ENCODE results near the gene PEX11B.
A peak's percentile ranks its signal among the peaks of the same experiment; 100 is the strongest.

The PEX11B gene

DNA sequence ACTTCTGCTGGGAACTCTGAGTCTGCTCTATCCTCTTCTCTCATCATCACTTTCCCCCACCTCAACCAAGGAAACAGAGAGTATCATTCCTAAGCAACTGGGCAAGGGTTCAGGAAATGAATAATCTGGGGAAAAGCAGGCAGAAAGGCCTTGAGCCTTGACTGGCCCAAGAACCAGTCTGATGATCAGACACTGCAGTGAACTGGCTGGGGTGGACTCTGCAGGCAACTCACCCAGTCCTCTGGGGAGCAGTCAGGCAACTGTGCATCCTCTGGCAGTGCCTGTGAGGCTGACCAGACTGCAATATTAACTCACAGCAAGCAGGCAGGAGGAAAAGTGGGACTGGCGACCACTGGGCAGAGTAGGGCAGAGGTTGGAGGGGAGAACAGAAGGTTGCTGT, 33.8 kb downstream of the PEX11B start:
- DNase-seq (ENCODE audit: low read depth): no peak
- Histone ChIP-seq H3K9ac (ENCODE audit: low read length) (peak overlapping the region; percentile 48), H3K9me3 (ENCODE audit: control insufficient read depth, low read length) (no peaks in the 10 kb centered on the region), H3K4me3 (ENCODE audit: low read length) (peak overlapping the region; percentile 85), H3K36me3 (ENCODE audit: control insufficient read depth, insufficient read depth, low read length, severe bottlenecking) (no peaks in the 10 kb centered on the region), H3K4me1 (ENCODE audit: control insufficient read depth, insufficient read depth, low read length) (peaks cover 25% of the 10 kb centered on the region), H3K27me3 (replicated peaks; ENCODE audit: control insufficient read depth, insufficient read depth, low read length) (no peaks in the 10 kb centered on the region)

DNA sequence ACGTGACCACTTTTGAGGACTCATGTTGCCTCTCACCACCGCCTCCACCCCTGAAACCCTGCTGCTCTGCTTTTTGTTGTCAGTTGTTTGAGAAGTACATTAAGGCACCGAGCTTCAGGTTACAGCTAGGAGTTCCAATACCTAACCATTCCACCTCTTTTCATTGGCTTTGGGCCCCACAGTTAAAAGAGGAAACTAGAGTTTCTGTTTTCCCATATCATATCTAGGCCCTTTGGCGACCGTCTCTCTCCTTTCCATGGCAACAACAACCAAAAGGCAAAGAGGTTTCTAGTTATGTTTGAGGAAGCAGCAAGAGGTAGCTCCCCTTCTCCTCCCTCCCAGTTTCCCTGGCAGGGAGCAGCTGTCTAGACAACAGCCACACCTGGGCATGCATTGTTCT, 38.7 kb downstream of the PEX11B start:
- no peaks in the 10 kb centered on the region for H3K27me3 ChIP-seq (replicated peaks; ENCODE audit: control insufficient read depth, insufficient read depth, low read length)
- DNase-seq (ENCODE audit: low read depth): no peak
- no peaks in the 10 kb centered on the region for H3K9me3 ChIP-seq (ENCODE audit: control insufficient read depth, low read length)
- H3K9ac ChIP-seq (ENCODE audit: low read length): no peak overlapping the region
- H3K4me1 ChIP-seq (ENCODE audit: control insufficient read depth, insufficient read depth, low read length): peaks cover 15% of the 10 kb centered on the region
- no peaks in the 10 kb centered on the region for H3K36me3 ChIP-seq (ENCODE audit: control insufficient read depth, insufficient read depth, low read length, severe bottlenecking)
- no peak overlapping the region for H3K4me3 ChIP-seq (ENCODE audit: low read length)

DNA sequence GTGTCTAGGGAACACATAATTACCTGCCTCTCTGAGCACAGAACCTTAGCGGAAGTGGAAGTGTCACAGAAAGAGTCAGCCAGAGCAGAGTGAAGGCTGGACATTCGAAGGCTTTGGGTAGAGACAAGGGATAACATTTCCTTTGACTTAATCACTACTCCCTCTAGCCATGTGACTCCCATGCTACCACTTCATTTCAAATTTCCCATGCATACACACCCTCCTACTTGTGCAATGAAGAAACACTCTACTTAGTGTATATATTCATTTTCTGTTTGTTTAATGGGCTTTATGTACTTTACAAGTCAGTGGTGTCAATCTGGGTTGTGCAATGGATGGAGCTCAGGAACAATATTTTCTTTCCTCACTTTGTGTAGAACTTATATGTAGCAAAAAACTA, 39.8 kb downstream of the PEX11B start:
- no peak overlapping the region for H3K4me3 ChIP-seq (ENCODE audit: low read length)
- no peaks in the 10 kb centered on the region for H3K9me3 ChIP-seq (ENCODE audit: control insufficient read depth, low read length)
- peak; percentile 39 for DNase-seq (ENCODE audit: low read depth)
- no peak overlapping the region for H3K9ac ChIP-seq (ENCODE audit: low read length)
- H3K36me3 ChIP-seq (ENCODE audit: control insufficient read depth, insufficient read depth, low read length, severe bottlenecking): no peaks in the 10 kb centered on the region
- peaks cover 4% of the 10 kb centered on the region for H3K4me1 ChIP-seq (ENCODE audit: control insufficient read depth, insufficient read depth, low read length)
- H3K27me3 ChIP-seq (replicated peaks; ENCODE audit: control insufficient read depth, insufficient read depth, low read length): no peaks in the 10 kb centered on the region

DNA sequence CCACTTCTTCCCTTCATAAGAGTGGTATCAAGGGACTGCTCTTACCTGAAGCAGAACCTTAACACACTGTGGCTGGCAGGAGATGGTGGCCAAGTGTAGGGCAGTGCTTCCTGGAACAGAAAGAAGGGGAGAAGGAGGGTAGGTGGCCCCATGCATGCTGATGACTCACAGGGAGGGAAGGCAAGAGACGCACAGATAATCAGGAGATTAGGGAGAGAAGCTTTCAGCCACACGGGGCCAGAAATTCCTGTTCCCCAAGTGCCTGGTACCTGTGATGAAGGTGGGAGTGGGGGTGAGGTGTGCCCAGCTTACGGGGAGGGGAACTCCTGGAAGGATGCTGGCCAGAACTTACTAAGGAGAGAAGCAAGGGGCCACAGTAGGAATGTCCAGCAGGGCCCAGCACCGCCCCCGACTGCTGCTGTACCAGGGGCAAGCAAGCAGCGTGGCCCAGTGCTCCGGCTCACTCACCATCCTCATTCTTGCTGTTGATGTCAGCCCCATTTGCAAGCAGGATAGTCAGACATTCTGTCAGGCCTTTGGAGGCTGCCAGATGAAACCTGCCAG, 40.5 kb downstream of the PEX11B start:
- Histone ChIP-seq H3K4me1 (ENCODE audit: control insufficient read depth, insufficient read depth, low read length) (peaks cover 3% of the 10 kb centered on the region), H3K27me3 (replicated peaks; ENCODE audit: control insufficient read depth, insufficient read depth, low read length) (no peaks in the 10 kb centered on the region), H3K4me3 (ENCODE audit: low read length) (no peak overlapping the region), H3K9ac (ENCODE audit: low read length) (no peak overlapping the region), H3K36me3 (ENCODE audit: control insufficient read depth, insufficient read depth, low read length, severe bottlenecking) (no peaks in the 10 kb centered on the region), H3K9me3 (ENCODE audit: control insufficient read depth, low read length) (no peaks in the 10 kb centered on the region)
- no peak for DNase-seq (ENCODE audit: low read depth)

DNA sequence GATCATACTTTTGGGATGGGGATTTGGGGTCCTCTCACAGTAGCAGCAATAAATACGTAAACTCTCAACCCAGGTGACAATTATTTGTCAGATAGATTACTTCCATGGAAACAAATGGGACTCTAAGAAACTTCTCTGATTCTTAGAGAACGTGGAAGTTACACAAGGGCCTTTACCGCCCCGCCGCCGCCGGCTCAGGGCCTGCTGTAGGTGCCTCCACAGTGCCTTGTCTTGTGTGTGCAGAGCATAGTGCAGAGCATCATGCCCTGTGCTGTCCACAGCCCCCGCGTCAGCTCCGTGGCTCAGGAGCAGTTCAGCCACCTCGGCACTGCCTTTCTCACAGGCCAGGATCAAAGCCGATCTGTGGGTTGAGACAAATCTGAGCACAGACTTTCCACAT, 43.9 kb downstream of the PEX11B start:
- H3K9ac ChIP-seq (ENCODE audit: low read length): no peak overlapping the region
- H3K9me3 ChIP-seq (ENCODE audit: control insufficient read depth, low read length): no peaks in the 10 kb centered on the region
- H3K4me1 ChIP-seq (ENCODE audit: control insufficient read depth, insufficient read depth, low read length): peaks cover 21% of the 10 kb centered on the region
- H3K36me3 ChIP-seq (ENCODE audit: control insufficient read depth, insufficient read depth, low read length, severe bottlenecking): no peaks in the 10 kb centered on the region
- H3K27me3 ChIP-seq (replicated peaks; ENCODE audit: control insufficient read depth, insufficient read depth, low read length): no peaks in the 10 kb centered on the region
- no peak for DNase-seq (ENCODE audit: low read depth)
- no peak overlapping the region for H3K4me3 ChIP-seq (ENCODE audit: low read length)

DNA sequence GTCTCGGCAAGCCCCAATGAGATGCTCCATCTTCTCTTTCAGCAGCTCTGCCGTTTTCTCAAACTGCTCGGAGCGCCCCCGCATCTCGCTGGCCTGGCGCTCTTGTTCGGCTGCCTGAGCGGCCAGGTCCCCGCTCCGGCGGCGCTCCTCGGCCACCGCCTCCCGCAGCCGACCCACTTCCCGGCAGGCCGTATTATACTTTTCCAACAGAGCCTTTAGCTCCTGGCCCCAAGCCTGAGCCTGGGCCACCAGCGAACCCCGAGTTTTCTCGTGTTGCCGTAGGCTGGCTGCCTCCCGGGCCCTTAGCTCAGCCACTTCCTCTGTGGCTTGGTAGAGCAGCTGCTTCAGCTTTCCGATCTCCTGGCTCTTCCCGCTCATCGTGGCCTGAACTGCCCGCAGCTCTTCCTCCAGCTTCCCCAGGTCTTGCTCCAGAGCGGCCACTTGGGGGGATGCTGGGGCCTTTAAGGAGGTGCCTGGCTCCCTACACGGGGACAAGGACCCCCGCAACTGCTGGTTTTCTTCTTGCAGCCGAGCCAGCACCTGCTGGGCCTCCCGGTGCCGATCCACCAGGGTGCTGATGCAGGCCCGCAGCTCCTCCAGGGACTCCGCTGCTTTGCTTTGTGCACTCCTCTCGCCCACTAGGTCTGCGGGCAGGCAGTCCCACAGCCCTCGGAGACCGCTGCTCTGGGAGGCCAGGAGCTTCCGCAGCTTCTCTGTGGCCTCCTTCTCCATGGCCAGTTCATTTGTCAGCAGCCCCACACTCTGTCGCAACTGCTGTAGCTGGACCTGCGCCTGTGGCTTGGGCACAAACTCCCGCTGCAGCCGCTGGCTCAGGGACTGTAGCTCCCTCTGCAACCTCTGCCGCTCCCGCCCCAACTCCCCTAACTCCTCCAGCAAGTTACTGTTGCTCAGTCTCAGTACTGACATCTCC, 46.3 kb downstream of the PEX11B start:
- peak overlapping the region; percentile 86 for H3K9ac ChIP-seq (ENCODE audit: low read length)
- no peaks in the 10 kb centered on the region for H3K27me3 ChIP-seq (replicated peaks; ENCODE audit: control insufficient read depth, insufficient read depth, low read length)
- H3K4me3 ChIP-seq (ENCODE audit: low read length): peak overlapping the region; percentile 83
- peaks cover 24% of the 10 kb centered on the region for H3K4me1 ChIP-seq (ENCODE audit: control insufficient read depth, insufficient read depth, low read length)
- peaks cover 6% of the 10 kb centered on the region for H3K36me3 ChIP-seq (ENCODE audit: control insufficient read depth, insufficient read depth, low read length, severe bottlenecking)
- peak; percentile 39 for DNase-seq (ENCODE audit: low read depth)
- H3K9me3 ChIP-seq (ENCODE audit: control insufficient read depth, low read length): no peaks in the 10 kb centered on the region

DNA sequence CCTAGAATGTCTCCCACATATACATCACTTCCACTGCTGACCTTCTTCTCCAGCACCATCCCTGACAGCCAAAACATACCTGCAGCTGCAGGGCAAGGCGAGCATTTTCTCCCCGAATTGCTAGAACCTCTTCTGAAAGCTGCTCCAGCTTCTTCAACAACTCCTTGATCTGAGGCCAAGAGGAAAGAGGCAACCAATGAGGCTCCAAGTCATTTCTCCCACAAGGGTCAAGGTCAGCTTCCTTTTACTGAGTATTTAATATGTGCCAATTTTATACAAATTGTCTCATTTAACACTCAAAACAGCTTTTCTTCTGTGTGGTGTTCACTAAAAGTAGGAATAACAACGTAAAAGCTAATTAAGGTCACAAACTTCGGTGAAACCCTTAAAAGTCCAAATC, 50.3 kb downstream of the PEX11B start:
- Histone ChIP-seq H3K9me3 (ENCODE audit: control insufficient read depth, low read length) (no peaks in the 10 kb centered on the region), H3K27me3 (replicated peaks; ENCODE audit: control insufficient read depth, insufficient read depth, low read length) (no peaks in the 10 kb centered on the region), H3K9ac (ENCODE audit: low read length) (no peak overlapping the region), H3K4me1 (ENCODE audit: control insufficient read depth, insufficient read depth, low read length) (peaks cover 28% of the 10 kb centered on the region), H3K36me3 (ENCODE audit: control insufficient read depth, insufficient read depth, low read length, severe bottlenecking) (peaks cover 19% of the 10 kb centered on the region), H3K4me3 (ENCODE audit: low read length) (no peak overlapping the region)
- no peak for DNase-seq (ENCODE audit: low read depth)

DNA sequence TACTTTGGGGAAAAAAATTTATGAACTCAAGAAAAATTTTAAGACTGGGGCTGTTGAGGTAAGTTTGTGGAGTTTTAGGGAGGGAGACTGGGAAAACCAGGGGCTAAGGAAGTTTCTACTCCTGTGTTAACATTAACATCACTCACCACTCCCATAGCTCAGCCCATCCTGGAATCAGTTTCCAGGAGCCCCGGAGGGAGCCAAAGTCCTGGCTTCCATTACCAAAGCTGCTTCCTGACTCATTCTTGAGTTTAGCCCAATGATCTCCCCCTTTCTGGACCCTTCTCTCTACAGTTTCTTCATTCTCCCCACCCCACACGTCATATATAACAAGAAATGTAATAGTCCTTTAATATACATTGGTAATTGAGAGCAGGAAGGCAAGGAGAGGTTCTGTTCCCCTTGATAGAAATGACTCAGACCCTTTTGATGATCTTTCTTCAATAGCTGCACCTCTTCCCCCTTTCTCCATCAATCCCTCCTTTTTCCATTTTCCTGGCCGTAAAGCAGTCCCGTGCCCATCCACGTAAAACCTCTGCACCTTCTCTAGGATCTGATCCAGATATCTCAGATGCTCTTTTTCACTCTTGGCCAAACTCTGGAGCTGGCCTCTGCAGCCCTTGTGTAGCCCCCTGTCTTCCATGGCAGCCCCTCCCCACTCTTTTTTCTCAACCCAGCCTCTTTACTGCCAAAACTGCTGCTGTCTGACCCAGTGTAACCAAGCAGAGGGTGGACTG, 55.1 kb downstream of the PEX11B start:
- DNase-seq (ENCODE audit: low read depth): no peak
- Histone ChIP-seq H3K9ac (ENCODE audit: low read length) (no peak overlapping the region), H3K27me3 (replicated peaks; ENCODE audit: control insufficient read depth, insufficient read depth, low read length) (no peaks in the 10 kb centered on the region), H3K4me3 (ENCODE audit: low read length) (no peak overlapping the region), H3K9me3 (ENCODE audit: control insufficient read depth, low read length) (no peaks in the 10 kb centered on the region), H3K36me3 (ENCODE audit: control insufficient read depth, insufficient read depth, low read length, severe bottlenecking) (peaks cover 19% of the 10 kb centered on the region), H3K4me1 (ENCODE audit: control insufficient read depth, insufficient read depth, low read length) (peaks cover 15% of the 10 kb centered on the region)
